Cardiac muscle cell (in vitro differentiated cells and primary cell): Measurements from ENCODE around the gene ANO5. TPM values are rescaled to one million over a fixed set of nuclear protein-coding genes. Genes with fewer than 3 reads are reported as not detected.

Experiments used
- DNase-seq, 2 donors: peaks; one replicate each; pipeline versions ENCODE4 v3.0.0 to v3.0.0-alpha.2; 2010 to 2017; ENCODE audit warnings: low read depth in 1 of 2, low spot score in 1 of 2
- H3K27ac ChIP-seq: fragments of 200-600 bp; sonication (generic); 2 replicates; pipeline ENCODE4 v1.5.1; 2016
- H3K27me3 ChIP-seq: fragments of 200-600 bp; sonication (generic); 2 replicates; pipeline ENCODE4 v1.6.0; 2016; ENCODE audit warnings: control low read depth
- H3K36me3 ChIP-seq: fragments of 200-600 bp; sonication (generic); 2 replicates; pipeline ENCODE4 v1.5.1; 2016; ENCODE audit warnings: control low read depth
- H3K4me1 ChIP-seq: fragments of 200-600 bp; sonication (generic); 2 replicates; pipeline ENCODE4 v1.8.1; 2017; ENCODE audit warnings: low read depth, mild to moderate bottlenecking, mixed run types
- H3K4me3 ChIP-seq: fragments of 200-600 bp; sonication (generic); 2 replicates; pipeline ENCODE4 v1.5.1; 2016; ENCODE audit warnings: mild to moderate bottlenecking
- H3K9me3 ChIP-seq: fragments of 200-600 bp; sonication (generic); 2 replicates; pipeline ENCODE4 v1.5.1; 2017; ENCODE audit warnings: low read depth, mild to moderate bottlenecking, control low read depth
- CTCF ChIP-seq: IDR thresholded peaks from 2 replicates; pipeline ENCODE4 v1.5.1; 2012; ENCODE audit warnings: low read depth, mild to moderate bottlenecking, low read length
- polyA plus RNA-seq: library from polyadenylated mRNA; unstranded; fragments of >200 nt; fragmentation: Nextera tagmentation; extraction: Ambion mirVana; gene quantifications from 2 replicates; pipeline ENCODE4 v1.2.1, GENCODE V29; 2016
- total RNA-seq: library from RNA; depleted of rRNA; stranded (reverse); fragments of >200 nt; gene quantifications from 2 replicates; pipeline ENCODE4 v1.2.3, GENCODE V29; 2016

The ANO5 gene
- total and polyA plus RNA-seq, 2 experiments from 2014 or later = 5.3 to 10.9 TPM

- TF ChIP-seq CTCF = no peak
- H3K36me3 ChIP-seq = no peaks in the 10 kb centered on the region
- no peak for DNase-seq
- H3K4me1 ChIP-seq = no peaks in the 10 kb centered on the region
- H3K27ac ChIP-seq = no peak overlapping the region
- peaks cover 9% of the 10 kb centered on the region for H3K27me3 ChIP-seq
- no peaks in the 10 kb centered on the region for H3K9me3 ChIP-seq
- H3K4me3 ChIP-seq = no peak overlapping the region
Measured at GRCh38 chr11:22302368-22302767, 109.5 kb downstream of the ANO5 start.

GRCh38 chr11:22304337-22304961, 111.6 kb downstream of the ANO5 start:
- Histone ChIP-seq H3K9me3 (no peaks in the 10 kb centered on the region), H3K27me3 (peaks cover 9% of the 10 kb centered on the region), H3K27ac (no peak overlapping the region), H3K4me1 (no peaks in the 10 kb centered on the region), H3K36me3 (no peaks in the 10 kb centered on the region), H3K4me3 (no peak overlapping the region)
- peak; percentile 50 to 62 for DNase-seq
- TF ChIP-seq CTCF = peak; percentile 56

- no peak for DNase-seq
- no peaks in the 10 kb centered on the region for H3K27me3 ChIP-seq
- TF ChIP-seq CTCF = no peak
- no peak overlapping the region for H3K4me3 ChIP-seq
- H3K27ac ChIP-seq = no peak overlapping the region
- H3K36me3 ChIP-seq = no peaks in the 10 kb centered on the region
- H3K9me3 ChIP-seq = no peaks in the 10 kb centered on the region
- no peaks in the 10 kb centered on the region for H3K4me1 ChIP-seq
Measured at GRCh38 chr11:22317656-22318055, 124.8 kb downstream of the ANO5 start.

GRCh38 chr11:22331771-22332170, 138.9 kb downstream of the ANO5 start:
- TF ChIP-seq CTCF = no peak
- DNase-seq = no peak
- Histone ChIP-seq H3K4me1 (no peaks in the 10 kb centered on the region), H3K27me3 (peaks cover 5% of the 10 kb centered on the region), H3K36me3 (no peaks in the 10 kb centered on the region), H3K27ac (no peak overlapping the region), H3K4me3 (no peak overlapping the region), H3K9me3 (no peaks in the 10 kb centered on the region)

Other genes starting within 250 kb of the ANO5 start
- gene SLC17A6, start 145.3 kb downstream of the ANO5 start, total RNA-seq = not detected in 2 replicates
- 0.11 TPM in 1 of 2 replicates, not detected in the other for gene SLC17A6, start 145.3 kb downstream of the ANO5 start, polyA plus RNA-seq